Activated CD4-positive, CD25-positive, alpha-beta regulatory T cell treated with anti-CD3 and anti-CD28 coated beads, Interleukin-2, amount 50 U/mL, for 72 hours (primary cell): Measurements from ENCODE around the gene RHBDL3.

Experiments used
- DNase-seq: peaks from one replicate; pipeline ENCODE4 v3.0.0; 2021

The RHBDL3 gene

GRCh38 chr17:32267690-32268205, 2.1 kb downstream of the RHBDL3 start:
- no peak for DNase-seq

- DNase-seq, result no peak
Observed at GRCh38 chr17:32268734-32269288, 3.2 kb downstream of the RHBDL3 start.

GRCh38 chr17:32269377-32269776, 3.7 kb downstream of the RHBDL3 start:
- no peak for DNase-seq

- no peak for DNase-seq
Observed at GRCh38 chr17:32271844-32272243, 6.2 kb downstream of the RHBDL3 start.

GRCh38 chr17:32274101-32274500, 8.5 kb downstream of the RHBDL3 start:
- DNase-seq, result no peak

GRCh38 chr17:32274643-32275042, 9.0 kb downstream of the RHBDL3 start:
- no peak for DNase-seq

GRCh38 chr17:32275060-32276042, 9.7 kb downstream of the RHBDL3 start:
- no peak for DNase-seq

GRCh38 chr17:32276171-32276601, 10.6 kb downstream of the RHBDL3 start:
- DNase-seq, result no peak

GRCh38 chr17:32277284-32277683, 11.7 kb downstream of the RHBDL3 start:
- no peak for DNase-seq

- DNase-seq, result no peak
Observed at GRCh38 chr17:32278815-32279214, 13.2 kb downstream of the RHBDL3 start.

GRCh38 chr17:32279891-32280716, 14.5 kb downstream of the RHBDL3 start:
- DNase-seq, result no peak

- no peak for DNase-seq
Observed at GRCh38 chr17:32281011-32281451, 15.4 kb downstream of the RHBDL3 start.

GRCh38 chr17:32283745-32284201, 18.1 kb downstream of the RHBDL3 start:
- DNase-seq, result no peak

- DNase-seq, result no peak
Observed at GRCh38 chr17:32285306-32285705, 19.7 kb downstream of the RHBDL3 start.

- no peak for DNase-seq
Observed at GRCh38 chr17:32285746-32286517, 20.3 kb downstream of the RHBDL3 start.

GRCh38 chr17:32286518-32286900, 20.9 kb downstream of the RHBDL3 start:
- DNase-seq, result no peak

- DNase-seq, result no peak
Observed at GRCh38 chr17:32287804-32288511, 22.3 kb downstream of the RHBDL3 start.

GRCh38 chr17:32288615-32289014, 23.0 kb downstream of the RHBDL3 start:
- DNase-seq, result no peak

- no peak for DNase-seq
Observed at GRCh38 chr17:32289471-32290070, 23.9 kb downstream of the RHBDL3 start.

- DNase-seq, result no peak
Observed at GRCh38 chr17:32292094-32292493, 26.5 kb downstream of the RHBDL3 start.

- no peak for DNase-seq
Observed at GRCh38 chr17:32297424-32297823, 31.8 kb downstream of the RHBDL3 start.
